ENCODE measurements around the gene AKAP10. TPM values are rescaled to one million over a fixed set of nuclear protein-coding genes. Genes with fewer than 3 reads are reported as not detected.
A peak's percentile ranks its signal among the peaks of the same experiment; 100 is the strongest.

Gene AKAP10
- total RNA-seq, 2 donors from 2014 or later, result 27.5 to 30.3 TPM

DNA sequence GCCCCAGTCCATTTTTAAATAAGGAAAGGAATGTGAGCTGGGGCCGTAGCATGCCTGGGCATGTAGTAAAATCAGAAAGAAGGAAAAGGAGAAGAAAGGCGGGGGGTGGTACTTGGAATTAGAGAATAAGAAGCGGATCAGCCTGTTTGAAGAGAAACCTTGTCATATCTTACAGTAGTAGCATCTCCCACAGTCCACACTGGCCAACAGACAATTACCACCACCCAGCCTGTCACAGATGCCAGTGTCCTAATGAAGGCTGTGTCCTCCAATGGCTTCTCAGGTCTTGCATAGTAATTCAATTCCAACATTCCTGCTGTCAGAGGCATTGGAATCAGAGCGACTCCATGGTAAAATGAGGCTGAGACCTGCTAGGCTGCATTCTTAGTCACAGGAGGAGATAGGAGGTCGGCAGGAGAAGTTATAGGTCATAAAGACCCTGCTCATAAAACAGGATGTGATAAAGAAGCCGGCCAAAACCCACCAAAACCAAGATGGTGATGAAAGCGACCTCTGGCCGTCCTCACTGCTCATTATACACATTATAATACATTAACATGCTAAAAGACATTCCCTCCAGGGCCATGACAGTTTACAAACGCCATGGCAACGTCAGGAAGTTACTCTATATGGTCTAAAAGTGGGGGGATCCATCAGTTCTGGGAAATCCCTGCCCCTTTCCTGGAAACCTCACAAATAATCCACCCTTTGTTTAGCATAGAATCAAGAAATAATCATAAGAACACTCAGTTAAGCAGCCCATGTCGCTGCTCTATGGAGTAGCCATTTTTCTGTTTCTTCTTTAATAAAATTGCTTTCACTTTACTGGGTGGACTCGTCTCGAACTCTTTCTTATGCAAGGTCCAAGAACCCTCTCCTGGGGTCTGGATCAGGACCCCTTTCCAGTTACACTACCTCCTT, 9.6 kb upstream of the AKAP10 start:
- no peak overlapping the region for H3K4me3 ChIP-seq
- TF ChIP-seq, protein P1, sequence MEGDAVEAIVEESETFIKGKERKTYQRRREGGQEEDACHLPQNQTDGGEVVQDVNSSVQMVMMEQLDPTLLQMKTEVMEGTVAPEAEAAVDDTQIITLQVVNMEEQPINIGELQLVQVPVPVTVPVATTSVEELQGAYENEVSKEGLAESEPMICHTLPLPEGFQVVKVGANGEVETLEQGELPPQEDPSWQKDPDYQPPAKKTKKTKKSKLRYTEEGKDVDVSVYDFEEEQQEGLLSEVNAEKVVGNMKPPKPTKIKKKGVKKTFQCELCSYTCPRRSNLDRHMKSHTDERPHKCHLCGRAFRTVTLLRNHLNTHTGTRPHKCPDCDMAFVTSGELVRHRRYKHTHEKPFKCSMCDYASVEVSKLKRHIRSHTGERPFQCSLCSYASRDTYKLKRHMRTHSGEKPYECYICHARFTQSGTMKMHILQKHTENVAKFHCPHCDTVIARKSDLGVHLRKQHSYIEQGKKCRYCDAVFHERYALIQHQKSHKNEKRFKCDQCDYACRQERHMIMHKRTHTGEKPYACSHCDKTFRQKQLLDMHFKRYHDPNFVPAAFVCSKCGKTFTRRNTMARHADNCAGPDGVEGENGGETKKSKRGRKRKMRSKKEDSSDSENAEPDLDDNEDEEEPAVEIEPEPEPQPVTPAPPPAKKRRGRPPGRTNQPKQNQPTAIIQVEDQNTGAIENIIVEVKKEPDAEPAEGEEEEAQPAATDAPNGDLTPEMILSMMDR (IDR thresholded peaks at IDR 0.05), result no peak
- no peaks in the 10 kb centered on the region for H3K36me3 ChIP-seq
- intact Hi-C loops (cut with DNase I), result no loop called here
- H3K27ac ChIP-seq, result no peak overlapping the region
- H3K9me3 ChIP-seq, result no peaks in the 10 kb centered on the region
- H3K9ac ChIP-seq (ENCODE audit: low read depth in 2 of 2, low read length in 2 of 2), result no peak overlapping the region
- H3K27me3 ChIP-seq, result no peaks in the 10 kb centered on the region
- DNase-seq, result no peak
- no peaks in the 10 kb centered on the region for H3K4me1 ChIP-seq

DNA sequence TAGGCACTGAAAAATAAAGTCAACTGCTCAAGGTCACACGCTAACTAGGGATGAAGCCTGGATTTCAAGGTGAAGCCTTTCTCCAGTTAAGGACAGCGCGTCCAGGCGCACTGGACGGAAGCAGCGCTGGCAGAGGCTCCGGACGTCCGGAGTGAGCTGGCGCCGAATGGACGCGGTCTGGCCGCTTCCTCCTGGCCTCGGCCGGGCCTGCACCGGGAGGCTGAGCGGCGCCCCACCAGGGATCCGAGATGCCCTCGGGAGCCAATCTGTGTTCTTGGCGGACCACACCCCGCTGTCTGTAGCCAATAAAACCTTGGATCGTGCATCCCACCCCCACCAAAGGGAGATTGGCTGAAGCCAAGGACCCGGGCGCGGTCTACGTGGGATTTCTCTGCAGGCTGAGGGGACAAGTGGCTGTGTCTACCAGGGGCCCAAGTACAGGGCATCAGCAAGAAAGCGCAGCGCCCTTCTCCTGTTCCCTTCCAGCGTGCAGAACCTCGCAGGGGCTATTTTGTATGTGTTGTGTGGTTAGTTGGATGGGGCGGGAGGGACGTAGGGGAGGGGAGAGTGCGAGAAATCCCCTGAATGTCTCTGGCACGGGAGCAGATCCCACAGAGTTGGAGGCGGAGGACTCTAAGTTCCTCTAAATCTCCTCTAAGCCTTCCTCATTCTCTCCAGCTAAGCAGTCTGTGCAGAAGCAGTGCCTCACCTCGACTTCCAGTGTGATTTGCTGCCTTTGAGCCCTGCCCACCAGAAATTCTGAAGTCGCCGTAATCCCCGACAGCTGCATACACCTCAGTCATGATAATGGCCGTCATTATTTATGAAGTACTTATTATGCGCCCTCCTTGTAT, 2.5 kb upstream of the AKAP10 start:
- H3K4me1 ChIP-seq, result peaks cover 4% of the 10 kb centered on the region
- peak; percentile 19 for DNase-seq
- H3K9me3 ChIP-seq, result no peaks in the 10 kb centered on the region
- no peak overlapping the region for H3K27ac ChIP-seq
- no peak overlapping the region for H3K4me3 ChIP-seq
- no peak overlapping the region for H3K9ac ChIP-seq (ENCODE audit: low read depth in 2 of 2, low read length in 2 of 2)
- no peaks in the 10 kb centered on the region for H3K36me3 ChIP-seq
- no peaks in the 10 kb centered on the region for H3K27me3 ChIP-seq
- intact Hi-C loops (cut with DNase I), result no loop called here
- TF ChIP-seq, protein P1 (IDR thresholded peaks at IDR 0.05), result no peak

DNA sequence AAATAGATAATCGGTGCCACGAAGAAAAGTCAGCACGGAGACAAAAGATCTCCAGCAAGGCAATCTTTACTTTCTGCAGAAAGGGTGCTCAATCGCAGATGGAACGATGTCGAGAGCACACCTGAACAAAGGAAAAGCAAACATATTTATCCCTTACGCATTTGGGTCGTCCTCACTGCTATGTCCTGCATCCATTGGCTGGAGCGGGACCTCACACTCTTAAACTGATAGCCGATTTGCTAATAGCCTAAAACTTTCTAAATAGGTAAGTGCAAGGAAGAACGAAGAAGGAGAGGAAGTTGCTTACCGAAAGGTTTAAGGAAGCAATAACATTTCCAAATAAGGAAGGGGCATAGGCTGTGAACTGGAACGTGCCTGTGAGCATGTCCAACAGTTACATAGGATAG, 1.2 kb upstream of the AKAP10 start:
- Histone ChIP-seq H3K27ac (peak overlapping the region; percentile 89), H3K9ac (ENCODE audit: low read depth in 2 of 2, low read length in 2 of 2) (no peak overlapping the region), H3K4me1 (peaks cover 4% of the 10 kb centered on the region), H3K4me3 (peak overlapping the region; percentile 96), H3K27me3 (no peaks in the 10 kb centered on the region), H3K36me3 (no peaks in the 10 kb centered on the region), H3K9me3 (no peaks in the 10 kb centered on the region)
- intact Hi-C loops (cut with DNase I), result no loop called here
- TF ChIP-seq, protein P1 (IDR thresholded peaks at IDR 0.05), result no peak
- no peak for DNase-seq

DNA sequence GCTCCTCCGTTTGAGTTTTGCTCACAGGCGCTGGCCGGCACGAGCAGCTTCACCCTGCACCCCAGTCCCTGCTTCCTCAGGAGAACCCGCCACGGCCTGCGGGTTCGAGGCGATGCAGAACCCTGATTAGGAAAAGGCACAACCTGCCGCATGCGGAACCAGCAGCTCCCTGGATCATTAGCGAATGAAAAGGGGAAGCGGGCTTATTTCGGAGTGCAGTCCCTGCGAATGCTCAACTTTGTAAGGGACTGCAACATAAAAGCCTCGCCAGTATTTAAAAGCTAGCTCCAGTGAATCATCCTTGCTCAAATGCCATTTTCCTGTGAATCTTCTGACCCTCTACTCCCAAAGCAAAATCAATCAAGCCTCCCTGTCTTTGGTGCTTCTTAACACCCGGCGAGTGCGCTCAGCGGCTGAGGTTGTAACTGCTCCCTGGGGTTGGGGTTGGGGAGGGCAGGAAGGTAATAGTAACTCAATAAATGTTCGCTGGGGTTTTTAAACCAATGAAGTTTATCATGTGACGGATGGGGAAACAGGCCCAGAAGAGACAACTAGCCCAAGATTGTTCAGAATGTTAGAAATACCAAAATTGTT, 678 bp upstream of the AKAP10 start:
- Histone ChIP-seq H3K36me3 (no peaks in the 10 kb centered on the region), H3K27me3 (no peaks in the 10 kb centered on the region), H3K4me3 (peak overlapping the region; percentile 96), H3K27ac (peak overlapping the region; percentile 89), H3K4me1 (peaks cover 4% of the 10 kb centered on the region), H3K9ac (ENCODE audit: low read depth in 2 of 2, low read length in 2 of 2) (peak overlapping the region; percentile 61 to 95), H3K9me3 (no peaks in the 10 kb centered on the region)
- peak; percentile 50 for DNase-seq
- intact Hi-C loops (cut with DNase I), result no loop called here
- TF ChIP-seq, protein P1 (IDR thresholded peaks at IDR 0.05), result no peak

DNA sequence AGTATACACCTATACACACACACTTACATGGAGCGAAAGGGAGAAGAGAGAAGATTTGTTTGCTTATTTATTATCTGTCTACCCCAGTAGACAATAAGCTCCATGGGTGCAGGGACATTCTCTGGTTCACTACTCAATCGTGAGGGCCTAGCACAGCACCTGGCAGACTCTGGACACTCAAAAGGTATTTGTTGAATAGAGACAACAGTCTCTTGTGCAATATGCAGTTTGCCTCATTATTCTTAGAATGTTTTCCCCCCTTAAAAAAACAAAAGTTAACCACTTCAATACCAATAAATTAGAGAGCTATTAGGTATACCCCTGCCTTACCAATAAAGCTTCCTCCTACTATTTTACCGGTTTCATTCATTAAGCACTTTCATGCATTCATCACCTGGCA, 2.0 kb downstream of the AKAP10 start:
- TF ChIP-seq, protein P1 (IDR thresholded peaks at IDR 0.05), result no peak
- intact Hi-C loops (cut with DNase I), result no loop called here
- Histone ChIP-seq H3K9me3 (no peaks in the 10 kb centered on the region), H3K9ac (ENCODE audit: low read depth in 2 of 2, low read length in 2 of 2) (no peak overlapping the region), H3K27ac (no peak overlapping the region), H3K4me1 (peaks cover 4% of the 10 kb centered on the region), H3K36me3 (no peaks in the 10 kb centered on the region), H3K4me3 (no peak overlapping the region), H3K27me3 (no peaks in the 10 kb centered on the region)
- no peak for DNase-seq
